Measurements from ENCODE around the gene PLEKHG3. TPM values are rescaled to one million over a fixed set of nuclear protein-coding genes. Genes with fewer than 3 reads are reported as not detected.

The PLEKHG3 gene
- polyA plus RNA-seq, 3 donors, result 6.3 to 21.6 (median 13.0) TPM

GRCh38 chr14:64765740-64766302, 61.6 kb downstream of the PLEKHG3 start:
- H3K9me3 ChIP-seq (replicated peaks in 1 of 2; ENCODE audit: control insufficient read depth in 1 of 2, insufficient read depth in 1 of 2, low read length in 2 of 2), result no peaks in the 10 kb centered on the region
- H3K36me3 Mint-ChIP-seq, result no peaks in the 10 kb centered on the region
- WGBS (ENCODE audit: insufficient coverage), result 94% methylated on average over 4 of the region's 4 CpGs
- peaks cover 0 to 5% (median 0%) of the 10 kb centered on the region in 7 donors for H3K9me3 Mint-ChIP-seq
- H3K4me1 ChIP-seq (ENCODE audit: control insufficient read depth in 1 of 2, insufficient read depth in 2 of 2, low read length in 2 of 2), result peaks cover 6 to 10% of the 10 kb centered on the region in 2 donors
- no peak overlapping the region for H3K27ac ChIP-seq (ENCODE audit: low read depth in 1 of 2, low read length in 2 of 2)
- H3K9ac ChIP-seq (ENCODE audit: insufficient read depth, low read length, poor library complexity, severe bottlenecking), result no peak overlapping the region
- H2AFZ ChIP-seq (ENCODE audit: insufficient read depth, low read depth, low read length, poor library complexity, severe bottlenecking), result no peak overlapping the region
- DNase-seq, result no peak
- no peaks in the 10 kb centered on the region for H3K36me3 ChIP-seq (replicated peaks in 1 of 2; ENCODE audit: control insufficient read depth in 1 of 2, insufficient read depth in 2 of 2, low read length in 2 of 2)
- H4K20me1 ChIP-seq (ENCODE audit: insufficient read depth, low read length), result no peaks in the 10 kb centered on the region
- no peak overlapping the region for H3K4me2 ChIP-seq (replicated peaks; ENCODE audit: extremely low read depth, low read length, poor library complexity, severe bottlenecking)
- no peak for TF ChIP-seq CTCF (IDR thresholded peaks at IDR 0.05)
- intact Hi-C loops (cut with micrococcal nuclease), result loop anchor here in 1 of 2 donors (2.0 kb wide), 1 partner anchor 97 kb away; no protein-coding TSS in a partner anchor
- peaks cover 22% of the 10 kb centered on the region for H3K4me1 Mint-ChIP-seq
- no peaks in the 10 kb centered on the region for H3K79me2 ChIP-seq (ENCODE audit: insufficient read depth, low read length)
- H3K27me3 ChIP-seq (ENCODE audit: control insufficient read depth in 2 of 2, insufficient read depth in 2 of 2, low read length in 2 of 2), result peaks cover 0 to 24% of the 10 kb centered on the region in 2 donors
- H3K27ac Mint-ChIP-seq, result peak overlapping the region in 1 of 7 donors; percentile 28
- peak overlapping the region in 1 of 2 donors; percentile 47 for H3K4me3 Mint-ChIP-seq
- no peak overlapping the region for H3K4me3 ChIP-seq (replicated peaks in 1 of 3; ENCODE audit: low read depth in 2 of 3, low read length in 3 of 3)
- peaks cover 21 to 38% (median 36%) of the 10 kb centered on the region in 3 donors for H3K27me3 Mint-ChIP-seq (ENCODE audit: low read depth in 3 of 3)

- H3K36me3 Mint-ChIP-seq, result no peaks in the 10 kb centered on the region
- peaks cover 6 to 10% of the 10 kb centered on the region in 2 donors for H3K4me1 ChIP-seq (ENCODE audit: control insufficient read depth in 1 of 2, insufficient read depth in 2 of 2, low read length in 2 of 2)
- intact Hi-C loops (cut with micrococcal nuclease), result no loop called here
Measured at GRCh38 chr14:64766430-64767151, 62.4 kb downstream of the PLEKHG3 start.

More at GRCh38 chr14:64766430-64767151, 62.4 kb downstream of the PLEKHG3 start:
- Mint-ChIP-seq H3K9me3 (peaks cover 0 to 2% (median 0%) of the 10 kb centered on the region in 7 donors), H3K27me3 (ENCODE audit: low read depth in 3 of 3) (peaks cover 14 to 31% (median 30%) of the 10 kb centered on the region in 3 donors), H3K27ac (no peak overlapping the region), H3K4me3 (no peak overlapping the region), H3K4me1 (peaks cover 22% of the 10 kb centered on the region)
- Histone ChIP-seq H3K4me2 (replicated peaks; ENCODE audit: extremely low read depth, low read length, poor library complexity, severe bottlenecking) (no peak overlapping the region), H3K36me3 (replicated peaks in 1 of 2; ENCODE audit: control insufficient read depth in 1 of 2, insufficient read depth in 2 of 2, low read length in 2 of 2) (no peaks in the 10 kb centered on the region), H3K27me3 (ENCODE audit: control insufficient read depth in 2 of 2, insufficient read depth in 2 of 2, low read length in 2 of 2) (peaks cover 0 to 18% of the 10 kb centered on the region in 2 donors), H3K27ac (ENCODE audit: low read depth in 1 of 2, low read length in 2 of 2) (no peak overlapping the region), H4K20me1 (ENCODE audit: insufficient read depth, low read length) (no peaks in the 10 kb centered on the region), H3K9me3 (replicated peaks in 1 of 2; ENCODE audit: control insufficient read depth in 1 of 2, insufficient read depth in 1 of 2, low read length in 2 of 2) (no peaks in the 10 kb centered on the region), H2AFZ (ENCODE audit: insufficient read depth, low read depth, low read length, poor library complexity, severe bottlenecking) (no peak overlapping the region), H3K79me2 (ENCODE audit: insufficient read depth, low read length) (no peaks in the 10 kb centered on the region), H3K9ac (ENCODE audit: insufficient read depth, low read length, poor library complexity, severe bottlenecking) (no peak overlapping the region), H3K4me3 (replicated peaks in 1 of 3; ENCODE audit: low read depth in 2 of 3, low read length in 3 of 3) (no peak overlapping the region)
- no peak for DNase-seq
- 96% methylated on average over 24 of the region's 25 CpGs for WGBS (ENCODE audit: insufficient coverage)
- no peak for TF ChIP-seq CTCF (IDR thresholded peaks at IDR 0.05)

All from CD14-positive monocyte (primary cell).